GM12801 (cell line): Measurements from ENCODE around the gene SCLY.

Experiments
- TF ChIP-seq, protein P1 (sequence below): IDR thresholded peaks from one replicate; pipeline ENCODE4 v1.5.1; 2011; ENCODE audit warnings: control low read depth; ENCODE audit not compliant: insufficient read length; ENCODE audit errors: extremely low read depth

SCLY gene

DNA sequence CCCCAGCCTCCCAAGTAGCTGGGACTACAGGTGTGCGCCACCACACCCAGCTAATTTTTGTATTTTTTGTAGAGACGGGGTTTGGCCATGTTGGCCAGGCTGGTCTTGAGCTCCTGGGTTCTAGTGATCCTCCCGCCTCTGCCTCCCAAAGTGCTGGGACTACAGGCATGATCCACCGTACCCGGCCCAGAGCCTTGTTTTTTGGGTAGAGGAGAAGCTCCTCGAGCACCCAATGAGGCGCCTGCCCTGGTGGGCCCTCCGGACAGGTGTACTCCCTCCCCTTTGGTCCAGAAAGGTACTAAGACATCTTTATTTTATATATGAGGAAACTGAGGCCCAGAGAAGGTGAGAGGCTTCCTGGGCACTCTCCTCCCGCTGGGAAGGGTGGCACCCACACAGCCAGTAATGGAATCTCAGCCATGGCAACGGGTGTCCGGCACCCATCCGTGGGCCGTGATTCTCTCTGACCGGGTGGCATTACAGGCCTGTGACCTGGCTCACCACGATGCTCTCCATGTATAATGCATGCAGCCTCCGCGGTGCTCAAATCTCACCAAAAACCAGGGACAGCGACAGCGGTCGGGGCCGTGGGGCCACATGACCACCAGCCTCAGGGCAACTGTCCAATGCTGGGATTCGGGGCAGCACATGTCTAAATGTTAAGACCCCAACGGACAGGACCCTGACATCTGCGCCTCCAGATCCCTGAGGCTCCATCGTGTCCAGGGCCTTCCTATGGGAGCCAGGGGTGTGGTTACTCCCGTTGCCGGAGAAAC lies 60.9 kb downstream of the SCLY start:
- TF ChIP-seq, protein P1, sequence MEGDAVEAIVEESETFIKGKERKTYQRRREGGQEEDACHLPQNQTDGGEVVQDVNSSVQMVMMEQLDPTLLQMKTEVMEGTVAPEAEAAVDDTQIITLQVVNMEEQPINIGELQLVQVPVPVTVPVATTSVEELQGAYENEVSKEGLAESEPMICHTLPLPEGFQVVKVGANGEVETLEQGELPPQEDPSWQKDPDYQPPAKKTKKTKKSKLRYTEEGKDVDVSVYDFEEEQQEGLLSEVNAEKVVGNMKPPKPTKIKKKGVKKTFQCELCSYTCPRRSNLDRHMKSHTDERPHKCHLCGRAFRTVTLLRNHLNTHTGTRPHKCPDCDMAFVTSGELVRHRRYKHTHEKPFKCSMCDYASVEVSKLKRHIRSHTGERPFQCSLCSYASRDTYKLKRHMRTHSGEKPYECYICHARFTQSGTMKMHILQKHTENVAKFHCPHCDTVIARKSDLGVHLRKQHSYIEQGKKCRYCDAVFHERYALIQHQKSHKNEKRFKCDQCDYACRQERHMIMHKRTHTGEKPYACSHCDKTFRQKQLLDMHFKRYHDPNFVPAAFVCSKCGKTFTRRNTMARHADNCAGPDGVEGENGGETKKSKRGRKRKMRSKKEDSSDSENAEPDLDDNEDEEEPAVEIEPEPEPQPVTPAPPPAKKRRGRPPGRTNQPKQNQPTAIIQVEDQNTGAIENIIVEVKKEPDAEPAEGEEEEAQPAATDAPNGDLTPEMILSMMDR, result no peak

DNA sequence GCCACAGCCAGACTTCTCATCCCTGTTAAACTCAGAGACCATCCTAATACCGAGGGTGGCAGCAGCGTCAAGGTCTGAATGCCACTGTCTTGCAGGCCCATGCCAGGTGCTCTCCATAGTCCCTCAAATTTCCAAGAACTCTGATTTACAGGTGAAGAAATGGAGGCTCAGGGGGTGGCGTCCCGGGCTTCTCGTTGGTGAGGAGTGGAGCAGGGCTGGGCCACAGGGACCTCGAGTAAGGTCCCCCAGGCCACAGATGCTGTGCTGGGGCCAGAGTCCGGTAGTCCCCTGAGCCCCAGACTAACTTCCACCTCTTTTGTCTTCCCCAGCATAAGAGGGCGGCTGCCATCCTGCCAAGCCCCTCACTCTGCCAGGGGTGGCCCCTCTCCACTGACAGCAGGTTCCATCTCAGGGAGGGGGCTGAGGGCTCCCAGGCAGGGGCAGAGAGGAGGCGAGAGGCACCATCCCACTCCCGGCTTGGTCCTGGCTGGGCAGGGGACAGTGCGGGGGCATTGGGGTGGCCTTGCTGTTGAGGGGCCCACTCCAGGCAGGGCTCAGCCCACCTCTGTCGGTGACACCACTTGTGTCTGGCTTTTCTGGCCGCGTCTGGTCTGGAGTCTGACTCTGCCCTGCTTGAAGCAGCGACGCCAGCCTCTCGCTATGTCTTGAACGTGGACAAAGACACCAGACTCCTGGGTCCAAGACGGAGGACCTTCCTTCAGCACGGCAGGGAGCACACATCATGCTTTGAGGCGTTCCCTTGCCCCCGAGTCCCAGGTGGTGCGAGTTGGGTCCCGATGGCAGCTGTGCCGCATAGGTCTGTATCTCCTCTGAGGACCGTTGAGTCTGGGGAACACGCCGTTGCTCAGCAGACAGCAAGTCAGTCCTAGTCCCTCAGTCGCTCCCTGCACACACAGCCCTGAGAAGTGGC lies 61.8 kb downstream of the SCLY start:
- TF ChIP-seq, protein P1, result no peak

DNA sequence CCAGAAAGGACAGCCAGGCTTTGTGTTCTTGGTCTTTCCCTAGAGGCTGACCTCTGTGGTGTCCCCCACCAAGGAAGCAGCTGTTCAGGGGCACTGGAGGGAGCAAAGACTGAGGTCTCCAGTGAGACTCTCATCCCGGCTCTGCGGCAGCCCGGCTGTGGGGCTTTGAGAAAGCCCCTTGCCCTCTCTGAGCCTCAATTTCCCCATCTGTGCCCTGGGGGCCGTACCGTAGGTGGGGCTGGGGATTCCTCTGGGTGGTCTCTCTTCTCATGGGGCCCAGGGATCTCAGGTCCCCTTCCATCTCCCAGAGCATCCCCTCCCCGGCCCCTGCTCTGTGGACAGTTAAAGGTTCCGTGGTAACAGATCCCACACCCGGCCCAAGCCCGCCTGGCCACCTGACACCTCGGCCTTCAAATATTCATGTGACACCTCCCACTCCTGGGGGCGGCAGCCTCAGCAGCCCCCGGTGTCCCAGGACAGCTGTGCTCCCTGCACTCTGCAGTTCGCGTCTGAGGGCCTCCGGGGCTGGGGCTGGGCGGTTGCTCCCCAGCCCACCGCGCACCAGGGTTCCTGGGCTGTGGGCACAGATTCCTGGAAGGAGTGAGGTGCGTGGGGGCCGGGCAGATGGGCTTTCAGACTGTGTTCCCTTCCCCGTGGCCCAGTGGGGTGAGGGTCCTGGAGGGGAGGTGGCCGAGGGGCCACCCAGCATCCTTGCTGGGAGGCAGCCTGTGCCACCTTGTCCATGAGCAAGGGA lies 62.6 kb downstream of the SCLY start:
- TF ChIP-seq, protein P1, result no peak

DNA sequence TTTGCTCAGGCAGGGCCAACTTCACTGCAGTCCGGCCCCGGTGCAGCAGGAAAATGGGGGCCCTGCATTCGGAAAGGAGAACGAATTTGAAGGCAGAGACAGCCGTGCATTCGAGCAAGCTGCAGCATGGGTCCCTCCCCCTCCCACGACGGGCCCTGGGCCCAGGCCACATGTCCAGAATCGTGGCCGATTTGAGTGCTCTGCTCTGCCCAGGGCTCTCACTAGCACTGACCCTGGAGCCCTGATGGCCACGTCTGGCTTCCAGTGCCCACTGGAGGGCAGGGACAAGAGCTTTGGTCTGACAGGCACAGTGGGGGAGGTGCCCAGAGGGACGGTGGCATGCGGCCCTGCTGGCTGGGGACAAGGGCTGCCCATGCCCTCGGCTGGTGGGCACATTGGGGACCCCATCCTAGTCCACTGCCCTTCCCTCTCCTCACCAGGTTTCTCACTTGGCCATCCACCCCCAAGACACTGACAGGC lies 63.2 kb downstream of the SCLY start:
- TF ChIP-seq, protein P1, result no peak

DNA sequence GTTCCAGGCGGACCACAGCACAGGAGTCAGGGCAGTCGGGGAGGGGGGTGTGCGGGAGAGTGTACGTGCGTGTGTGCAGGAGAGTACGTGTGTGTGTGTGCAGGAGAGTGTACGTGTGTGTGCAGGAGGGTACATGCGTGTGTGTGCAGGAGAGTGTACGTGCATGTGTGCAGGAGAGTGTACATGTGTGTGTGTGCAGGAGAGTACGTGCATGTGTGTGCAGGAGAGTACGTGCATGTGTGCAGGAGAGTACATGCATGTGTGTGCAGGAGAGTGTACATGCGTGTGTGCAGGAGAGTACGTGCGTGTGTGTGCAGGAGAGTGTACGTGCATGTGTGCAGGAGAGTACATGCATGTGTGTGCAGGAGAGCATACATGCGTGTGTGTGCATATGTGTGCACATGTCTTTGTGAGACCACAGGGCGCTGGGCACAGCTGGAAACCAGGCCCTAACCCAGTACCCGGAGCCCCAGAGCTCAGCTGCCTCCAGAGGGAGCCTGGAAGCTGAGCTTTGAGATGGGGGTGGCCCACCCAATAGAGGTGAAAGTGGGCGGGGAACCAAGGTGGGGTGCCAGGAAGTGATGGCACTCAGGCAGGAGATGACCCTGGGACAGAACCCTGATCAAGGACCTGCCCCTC lies 63.8 kb downstream of the SCLY start:
- TF ChIP-seq, protein P1, result no peak

DNA sequence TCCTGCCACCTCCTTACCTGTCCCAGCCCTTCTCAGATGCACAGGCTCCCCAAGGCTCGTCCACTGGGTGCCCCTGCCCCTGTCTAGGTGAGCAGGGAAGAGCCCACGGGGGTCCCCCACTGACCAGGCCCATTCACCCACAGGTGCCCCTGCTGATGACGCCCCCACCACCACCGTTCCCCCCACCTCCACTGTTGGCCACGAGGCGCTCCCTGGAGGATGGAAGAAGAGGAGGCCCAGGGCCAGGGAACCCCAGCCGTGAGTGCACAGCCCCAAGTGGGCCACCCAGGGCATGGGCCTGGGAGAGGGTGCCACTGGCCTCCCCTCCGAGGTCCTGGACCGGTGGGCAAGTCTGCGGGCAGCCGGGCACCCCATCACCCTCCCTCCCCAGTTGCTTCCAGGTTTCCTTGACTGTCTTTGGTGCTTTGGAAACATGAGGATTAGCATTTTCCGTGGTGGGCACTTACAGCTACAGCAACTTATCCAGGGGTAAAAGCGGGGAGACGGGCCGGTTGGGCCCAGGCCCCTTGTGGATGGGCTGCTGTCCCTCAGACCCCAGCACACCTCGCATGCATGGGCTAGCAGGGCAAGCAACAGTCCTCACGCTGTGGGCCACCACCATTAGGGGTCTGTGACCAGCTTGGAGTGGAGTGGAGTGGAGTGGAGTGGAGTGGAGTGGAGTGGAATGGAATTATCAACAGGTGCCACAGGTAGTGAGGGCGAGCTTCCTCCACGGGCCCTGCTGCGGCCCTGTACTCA lies 64.5 kb downstream of the SCLY start:
- TF ChIP-seq, protein P1, result no peak
